Rectal smooth muscle tissue (tissue), 1 donor: ENCODE results near the gene EMILIN1.

Source experiments
- H3K27ac ChIP-seq: one replicate; pipeline ENCODE4 v1.7.0; 2013; ENCODE audit warnings: low read depth, low read length, inconsistent platforms
- H3K27me3 ChIP-seq: one replicate; pipeline ENCODE4 v1.7.0; 2013; ENCODE audit warnings: low read length; ENCODE audit not compliant: control insufficient read depth, insufficient read depth
- H3K36me3 ChIP-seq: one replicate; pipeline ENCODE4 v1.7.0; 2013; ENCODE audit warnings: low read length; ENCODE audit not compliant: control insufficient read depth, insufficient read depth
- H3K4me1 ChIP-seq: one replicate; pipeline ENCODE4 v1.7.0; 2013; ENCODE audit warnings: low read length; ENCODE audit not compliant: control insufficient read depth, insufficient read depth
- H3K4me3 ChIP-seq: one replicate; pipeline ENCODE4 v1.7.0; 2013; ENCODE audit warnings: low read length
- H3K9ac ChIP-seq: one replicate; pipeline ENCODE4 v1.7.0; 2013; ENCODE audit warnings: low read length

EMILIN1 gene

DNA sequence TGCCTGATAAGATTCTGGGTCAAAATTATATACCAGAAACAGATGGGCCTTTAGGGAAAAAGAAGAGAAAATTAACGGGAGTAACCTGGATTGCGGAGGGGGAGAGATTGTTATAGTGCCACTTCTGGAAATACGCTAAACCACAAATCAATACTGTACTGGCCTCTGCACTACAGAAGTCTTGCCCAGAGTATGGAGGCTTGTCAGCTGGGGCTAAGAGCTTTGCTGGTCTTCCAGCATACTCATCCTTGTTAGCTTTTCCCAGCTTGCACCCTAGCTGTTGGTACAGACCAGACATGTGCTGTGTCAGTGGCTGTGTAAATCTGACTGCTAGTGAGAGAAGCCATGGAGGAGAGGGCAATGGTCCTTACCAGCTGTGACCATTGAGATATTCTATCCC, 18.1 kb upstream of the EMILIN1 start:
- H3K4me1 ChIP-seq = peaks cover 3% of the 10 kb centered on the region
- no peak overlapping the region for H3K27ac ChIP-seq
- no peak overlapping the region for H3K4me3 ChIP-seq
- H3K36me3 ChIP-seq = peaks cover 24% of the 10 kb centered on the region
- no peaks in the 10 kb centered on the region for H3K27me3 ChIP-seq
- no peak overlapping the region for H3K9ac ChIP-seq

DNA sequence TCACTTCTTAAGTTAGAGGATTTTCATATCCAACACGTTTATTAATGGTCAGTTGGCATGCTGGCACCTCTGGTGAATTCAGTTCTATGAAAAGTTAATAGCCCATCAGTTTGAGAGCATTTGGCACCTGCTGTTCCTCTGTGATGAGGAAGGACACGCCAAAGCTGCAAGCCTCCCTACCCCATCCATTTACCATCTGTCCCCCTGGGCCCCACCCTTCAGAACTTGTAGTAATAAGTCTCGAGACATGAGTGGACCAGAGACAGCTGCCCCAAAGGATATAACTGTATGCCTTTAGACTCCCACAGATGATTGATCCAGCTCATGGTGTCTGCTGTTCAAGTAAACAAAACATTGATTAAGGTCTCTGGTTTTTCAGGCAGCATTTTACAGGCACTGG, 13.3 kb upstream of the EMILIN1 start:
- Histone ChIP-seq H3K27ac (no peak overlapping the region), H3K36me3 (peaks cover 24% of the 10 kb centered on the region), H3K9ac (no peak overlapping the region), H3K27me3 (no peaks in the 10 kb centered on the region), H3K4me3 (no peak overlapping the region), H3K4me1 (peaks cover 14% of the 10 kb centered on the region)

DNA sequence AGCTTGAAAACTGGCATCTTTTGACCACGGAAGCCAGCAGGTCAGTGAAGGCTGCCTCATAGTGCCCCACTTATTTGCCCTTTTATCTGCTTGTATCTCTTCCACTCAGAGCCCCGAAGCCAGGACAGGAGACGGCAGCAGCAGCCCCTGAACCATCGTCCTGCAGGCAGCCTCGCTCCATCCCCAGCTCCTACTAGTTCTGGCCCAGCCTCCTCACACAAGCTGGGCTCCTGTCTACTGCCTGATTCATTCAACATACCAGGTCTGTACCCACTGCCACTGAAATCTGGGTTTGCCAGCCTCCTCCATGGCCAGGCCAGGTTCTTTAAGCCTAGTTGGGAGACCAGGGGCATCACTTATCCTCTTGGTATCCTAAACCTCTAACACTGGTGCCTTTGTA, 11.0 kb upstream of the EMILIN1 start:
- Histone ChIP-seq H3K27ac (no peak overlapping the region), H3K4me3 (no peak overlapping the region), H3K36me3 (peaks cover 22% of the 10 kb centered on the region), H3K9ac (no peak overlapping the region), H3K4me1 (peaks cover 22% of the 10 kb centered on the region), H3K27me3 (no peaks in the 10 kb centered on the region)

DNA sequence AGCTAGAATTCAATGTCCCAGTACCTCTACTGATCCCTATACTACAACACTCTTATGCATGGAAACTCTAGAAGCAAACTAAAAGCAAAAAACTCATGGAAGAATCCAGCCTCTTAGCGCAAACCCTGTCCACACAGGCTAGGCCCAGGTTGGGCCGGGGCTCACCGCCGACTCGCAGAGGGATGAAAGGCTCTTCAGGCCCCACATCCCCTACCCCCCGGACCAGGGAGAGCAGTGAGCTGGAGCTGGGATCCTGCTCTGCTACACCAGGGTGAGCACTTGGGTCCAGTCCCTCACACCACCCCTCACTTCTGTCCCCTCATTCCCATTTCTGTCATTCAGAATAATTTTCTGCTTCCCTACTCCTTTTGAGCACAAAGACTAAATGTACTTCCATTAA, 9.0 kb upstream of the EMILIN1 start:
- H3K36me3 ChIP-seq = peaks cover 22% of the 10 kb centered on the region
- no peak overlapping the region for H3K27ac ChIP-seq
- no peaks in the 10 kb centered on the region for H3K27me3 ChIP-seq
- no peak overlapping the region for H3K9ac ChIP-seq
- peaks cover 37% of the 10 kb centered on the region for H3K4me1 ChIP-seq
- H3K4me3 ChIP-seq = no peak overlapping the region

DNA sequence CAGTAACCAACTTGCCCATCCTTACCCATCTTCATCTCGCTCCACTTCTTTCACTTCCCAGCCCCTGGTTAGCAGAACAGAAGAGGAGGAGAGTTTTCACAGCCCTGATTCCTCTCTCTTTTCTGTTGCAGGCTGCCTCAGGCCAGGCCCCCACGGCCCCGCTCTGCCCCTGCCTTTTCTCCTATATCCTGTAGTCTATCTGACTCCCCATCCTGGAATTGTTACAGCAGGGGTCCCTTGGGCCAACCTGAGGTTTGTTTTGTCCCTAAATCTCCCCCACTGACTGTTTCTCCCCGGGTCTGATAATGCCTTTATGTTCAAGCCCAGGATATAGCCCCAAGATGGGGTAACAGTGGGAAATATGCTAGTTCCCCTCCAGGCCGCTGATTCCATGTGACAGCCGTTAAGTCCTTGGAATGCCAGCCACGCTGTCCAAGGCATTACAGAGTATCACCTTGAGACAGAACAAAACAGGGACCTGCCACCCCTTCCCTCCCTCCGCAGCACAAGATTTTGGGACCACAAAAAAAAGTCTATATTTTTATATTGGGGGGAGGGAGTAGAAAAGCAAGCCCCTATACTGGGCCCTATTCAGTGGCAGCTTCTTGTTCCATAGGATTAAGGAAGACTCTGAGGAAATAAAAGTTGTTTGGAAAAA, 8.3 kb upstream of the EMILIN1 start:
- Histone ChIP-seq H3K4me1 (peaks cover 43% of the 10 kb centered on the region), H3K27me3 (no peaks in the 10 kb centered on the region), H3K9ac (peak overlapping the region; percentile 91), H3K36me3 (peaks cover 22% of the 10 kb centered on the region), H3K4me3 (peak overlapping the region; percentile 89), H3K27ac (peak overlapping the region; percentile 95)

DNA sequence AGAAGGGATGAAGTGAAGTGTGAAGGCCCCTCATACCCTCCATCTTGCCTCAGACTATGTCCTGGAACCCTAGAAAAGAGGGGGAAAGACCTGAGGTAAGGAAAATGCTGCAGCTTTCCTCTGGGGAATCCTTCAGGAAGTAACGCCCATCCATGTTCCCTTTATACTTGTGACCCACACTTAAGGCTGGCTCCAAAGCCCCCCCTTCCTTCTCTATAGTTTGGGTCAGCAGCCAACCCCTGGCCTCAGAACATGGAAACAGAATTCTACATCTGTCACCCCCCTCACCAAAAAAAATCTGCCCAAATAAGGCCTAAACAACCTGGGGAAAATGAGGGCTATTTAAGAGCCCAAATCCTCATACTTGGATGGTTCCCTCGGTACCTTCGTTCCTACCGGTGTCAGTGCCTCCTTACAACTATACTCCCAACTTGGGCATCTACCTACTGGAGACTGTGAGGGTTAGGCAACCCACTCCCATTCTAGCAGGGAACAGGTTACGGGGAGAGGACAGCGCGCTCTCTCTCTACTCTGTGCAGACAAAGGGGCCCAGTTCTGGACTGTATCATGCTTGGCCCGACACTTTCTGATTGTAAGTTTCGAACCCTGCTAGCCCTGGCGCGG, 7.7 kb upstream of the EMILIN1 start:
- Histone ChIP-seq H3K9ac (peak overlapping the region; percentile 91), H3K27me3 (no peaks in the 10 kb centered on the region), H3K36me3 (peaks cover 19% of the 10 kb centered on the region), H3K27ac (peak overlapping the region; percentile 95), H3K4me3 (peak overlapping the region; percentile 89), H3K4me1 (peaks cover 48% of the 10 kb centered on the region)

DNA sequence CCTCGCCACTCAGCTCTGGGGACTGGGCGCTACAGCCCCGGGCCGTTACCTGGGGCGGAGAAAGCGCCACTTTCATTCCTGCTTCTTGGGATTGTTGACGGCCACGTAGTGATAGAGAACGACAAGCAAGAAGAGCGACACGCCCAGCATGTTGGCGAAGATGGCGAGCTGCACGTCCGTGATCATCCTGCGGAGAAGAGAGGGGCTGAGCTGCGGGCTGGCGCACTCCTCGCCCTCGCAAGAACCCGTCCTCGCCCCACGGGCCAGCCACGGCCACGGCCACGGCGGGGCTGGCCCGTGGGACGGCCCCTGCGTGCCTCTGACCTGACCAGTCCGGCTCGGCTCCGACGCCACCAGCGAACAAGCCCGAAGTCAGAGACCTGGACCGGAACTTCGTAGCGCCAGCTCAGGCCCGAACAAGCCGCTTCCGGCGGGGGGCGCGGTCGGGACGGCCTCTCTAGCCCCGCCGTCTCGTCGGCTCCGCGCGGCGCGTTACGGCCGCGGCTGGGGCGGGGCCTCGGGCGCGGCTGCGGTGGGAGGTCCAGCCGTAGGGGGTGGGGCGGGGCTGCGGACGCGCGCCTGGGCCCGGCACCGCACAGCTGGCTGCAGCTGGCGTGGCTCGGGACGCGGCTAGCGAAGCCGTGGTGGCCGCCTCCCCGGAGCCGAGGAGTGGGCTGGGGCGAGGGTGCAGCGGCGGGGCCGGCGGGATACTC, 7.0 kb upstream of the EMILIN1 start, which contains the start of gene OST4:
Gene OST4 (minus strand): TSS at position 378 of the 713 bp plus-strand sequence.
- Histone ChIP-seq H3K27me3 (no peaks in the 10 kb centered on the region), H3K4me1 (peaks cover 51% of the 10 kb centered on the region), H3K9ac (peak within 1 kb of the TSS; percentile 91), H3K4me3 (peak within 1 kb of the TSS; percentile 89), H3K36me3 (peaks cover 15% of the 10 kb centered on the region), H3K27ac (peak within 1 kb of the TSS; percentile 99)

DNA sequence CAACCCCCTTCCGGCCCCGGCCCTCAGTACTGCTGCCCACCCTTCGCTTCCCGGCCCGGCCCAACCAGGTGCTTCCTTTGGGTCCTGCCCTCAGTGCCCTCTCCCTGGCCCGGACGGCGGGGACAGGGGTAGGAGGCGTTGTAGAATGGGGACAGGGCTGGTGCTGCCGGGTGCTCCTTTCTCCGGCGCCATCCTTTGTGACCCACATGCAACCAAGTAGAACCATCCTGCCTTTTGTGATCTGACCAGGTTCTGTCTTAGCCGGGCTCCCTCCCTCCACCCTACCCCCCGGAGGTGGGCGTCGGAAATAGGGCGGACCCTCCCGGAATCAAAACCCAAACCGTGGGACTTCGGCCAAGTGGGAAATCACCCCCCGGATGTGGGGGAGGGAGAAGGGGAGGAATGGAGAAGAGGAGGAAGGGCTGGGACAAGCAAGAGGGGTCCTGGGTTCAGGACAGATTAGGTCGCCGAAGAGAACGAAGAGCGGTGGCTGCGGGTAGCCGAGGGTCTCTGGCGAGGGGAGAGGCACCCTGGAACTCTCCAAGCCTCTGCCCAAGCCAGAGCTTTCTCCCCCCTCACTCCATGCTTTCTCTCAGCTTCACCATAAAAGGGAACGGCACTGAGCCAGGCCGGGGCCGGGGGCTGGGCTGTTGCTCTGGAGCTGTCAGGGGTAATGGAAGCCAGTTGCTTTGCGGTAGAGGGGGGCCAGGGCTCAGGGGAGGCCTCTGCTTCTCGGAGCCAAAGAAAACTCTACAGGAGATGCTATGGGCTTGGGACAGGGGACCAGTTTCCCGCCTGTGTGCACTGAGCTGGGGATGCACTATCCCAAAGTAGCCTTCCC, 6.2 kb upstream of the EMILIN1 start:
- Histone ChIP-seq H3K27me3 (no peaks in the 10 kb centered on the region), H3K4me1 (peaks cover 55% of the 10 kb centered on the region), H3K4me3 (peak overlapping the region; percentile 70)

DNA sequence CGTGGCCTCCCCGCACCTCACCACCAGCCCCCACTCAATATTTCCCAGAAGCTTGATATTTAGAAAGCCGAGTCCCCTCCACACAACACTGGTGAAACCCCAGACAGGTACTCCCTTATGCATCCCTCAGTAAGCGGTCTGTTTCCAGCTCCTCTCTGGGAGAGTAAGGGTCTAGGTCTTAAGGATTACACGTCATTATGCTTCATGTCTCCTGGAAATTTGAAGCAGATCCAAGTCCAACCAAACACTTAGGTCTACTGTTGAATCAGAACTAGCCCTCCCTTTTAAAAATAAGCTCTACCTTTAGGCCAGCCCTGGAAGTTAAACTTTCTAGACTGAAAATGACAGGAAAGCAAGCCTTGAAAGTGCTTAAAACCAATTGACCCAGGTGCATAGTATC, 5.5 kb upstream of the EMILIN1 start:
- no peaks in the 10 kb centered on the region for H3K27me3 ChIP-seq
- H3K4me1 ChIP-seq = peaks cover 60% of the 10 kb centered on the region
- no peak overlapping the region for H3K9ac ChIP-seq
- peak overlapping the region; percentile 99 for H3K27ac ChIP-seq
- H3K4me3 ChIP-seq = peak overlapping the region; percentile 70
- peaks cover 14% of the 10 kb centered on the region for H3K36me3 ChIP-seq

More for the DNA sequence above, 6.2 kb upstream of the EMILIN1 start:
- peaks cover 14% of the 10 kb centered on the region for H3K36me3 ChIP-seq
- peak overlapping the region; percentile 81 for H3K9ac ChIP-seq
- peak overlapping the region; percentile 99 for H3K27ac ChIP-seq

DNA sequence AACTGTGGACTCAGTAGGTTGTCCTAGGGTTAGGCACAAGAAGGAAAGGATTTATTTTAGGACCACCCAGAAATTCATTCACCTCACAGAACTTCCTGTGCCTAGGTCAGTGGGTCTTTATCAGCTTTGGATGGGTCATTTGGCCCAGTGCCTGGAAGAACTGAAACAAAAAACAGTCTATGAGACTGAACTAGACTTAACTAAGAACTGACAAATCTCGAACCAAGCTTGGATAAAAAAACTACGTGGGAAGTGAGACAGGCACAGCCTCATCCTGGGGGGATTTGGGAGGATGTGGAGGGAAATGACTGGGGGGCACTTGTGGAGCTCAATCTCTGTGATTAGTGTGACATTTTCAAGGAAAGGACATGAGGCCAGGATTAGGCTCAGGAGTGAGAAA, 4.6 kb upstream of the EMILIN1 start:
- peak overlapping the region; percentile 99 for H3K27ac ChIP-seq
- H3K4me1 ChIP-seq = peaks cover 58% of the 10 kb centered on the region
- no peak overlapping the region for H3K4me3 ChIP-seq

DNA sequence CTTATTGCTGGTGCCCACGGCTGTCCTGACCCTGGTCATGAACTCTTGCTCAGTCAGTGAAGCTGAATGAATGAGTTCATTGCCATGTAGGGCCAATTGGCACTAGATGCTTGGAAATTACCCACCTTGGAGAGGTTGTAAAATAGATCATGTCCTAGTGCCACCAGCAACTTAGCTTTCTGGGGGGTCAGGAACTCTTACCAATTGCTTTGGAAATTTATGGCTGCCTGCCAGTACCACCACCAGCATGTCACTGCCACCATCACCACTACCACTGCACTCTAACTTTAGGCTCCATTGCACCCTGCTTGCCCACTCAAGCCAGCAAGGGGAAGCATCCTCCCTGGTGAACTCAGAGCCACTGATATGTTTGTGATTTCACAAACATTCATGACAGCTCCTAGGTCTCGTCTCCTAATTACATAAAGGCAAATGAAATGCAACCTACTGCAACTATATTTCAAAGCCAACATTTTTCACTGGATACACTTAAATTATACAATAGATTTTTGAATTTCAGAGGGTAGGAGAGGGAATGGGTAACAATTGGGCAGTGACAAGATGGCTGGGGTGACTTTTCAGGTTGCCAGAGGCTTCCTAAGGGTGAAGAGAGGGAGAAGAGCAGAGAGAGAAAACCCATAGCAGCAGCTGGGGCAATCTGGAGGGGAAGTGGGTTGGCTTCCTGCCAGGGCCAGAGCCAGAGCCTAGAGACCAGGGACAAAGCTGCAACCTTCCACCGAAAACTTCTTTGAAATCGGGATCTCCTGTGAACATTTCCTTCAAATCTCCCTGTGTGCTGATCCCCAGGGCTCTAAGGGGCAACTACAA, 3.5 kb upstream of the EMILIN1 start:
- Histone ChIP-seq H3K9ac (no peak overlapping the region), H3K27me3 (no peaks in the 10 kb centered on the region), H3K4me1 (peaks cover 51% of the 10 kb centered on the region), H3K27ac (peak overlapping the region; percentile 99), H3K36me3 (no peaks in the 10 kb centered on the region), H3K4me3 (no peak overlapping the region)

More for the DNA sequence above, 4.6 kb upstream of the EMILIN1 start:
- Histone ChIP-seq H3K27me3 (no peaks in the 10 kb centered on the region), H3K36me3 (peaks cover 7% of the 10 kb centered on the region), H3K9ac (no peak overlapping the region)
